Activated CD8-positive, alpha-beta T cell treated with anti-CD3 and anti-CD28 coated beads for 36 hours (primary cell): ENCODE measurements around the gene TNS3. TPM values are rescaled to one million over a fixed set of nuclear protein-coding genes. Genes with fewer than 3 reads are reported as not detected.

Experiments
- ATAC-seq: fragments of 200-7000 bp; cut with Tn5 transposase; one replicate; pipeline ENCODE4 v1.10.0; 2021; ENCODE audit warnings: mild to moderate bottlenecking, moderate library complexity
- CTCF ChIA-PET: fragments of 350-600 bp; sonication (Branson Sonifier 250); formaldehyde crosslinking; loops from one replicate; lab custom pipeline; 2021; ENCODE audit warnings: antibody characterized with exemption; lab: Charles Lee
- POLR2A ChIA-PET: fragments of 350-600 bp; sonication (Branson Sonifier 250); formaldehyde crosslinking; loops from one replicate; lab custom pipeline; 2021; ENCODE audit warnings: antibody characterized with exemption; lab: Charles Lee
- DNase-seq: peaks from one replicate; pipeline ENCODE4 v3.0.0-alpha.2; 2020
- H3K27ac Mint-ChIP-seq: one replicate; pipeline ENCODE4 v1.8.0; 2021; ENCODE audit warnings: mild to moderate bottlenecking, mixed read lengths
- H3K27me3 Mint-ChIP-seq: one replicate; pipeline ENCODE4 v1.8.0; 2021; ENCODE audit warnings: mixed read lengths
- H3K36me3 Mint-ChIP-seq: one replicate; pipeline ENCODE4 v1.8.0; 2021; ENCODE audit warnings: low read depth, mixed read lengths
- H3K4me1 Mint-ChIP-seq: one replicate; pipeline ENCODE4 v1.8.0; 2021; ENCODE audit warnings: low read depth, mixed read lengths
- H3K4me3 Mint-ChIP-seq: one replicate; pipeline ENCODE4 v1.8.0; 2021; ENCODE audit warnings: mild to moderate bottlenecking, moderate library complexity, mixed read lengths
- H3K9me3 Mint-ChIP-seq: one replicate; pipeline ENCODE4 v1.8.0; 2021; ENCODE audit warnings: mixed read lengths
- CTCF ChIP-seq: fragments of 200-600 bp; IDR thresholded peaks from one replicate; pipeline ENCODE4 v1.8.0; 2022; ENCODE audit warnings: antibody characterized with exemption, mild to moderate bottlenecking
- intact Hi-C: fragments of 100-400 bp; cut with micrococcal nuclease; formaldehyde crosslinking; loops from one replicate; pipeline ENCODE4 v1.10.0; 2022
- total RNA-seq, 2 experiments: library from RNA; stranded (reverse); gene quantifications; one replicate each; pipeline ENCODE4 v1.2.3, GENCODE V29; 2021

TNS3 gene
- total RNA-seq, 2 experiments from 2014 or later, result 0.04 to 0.16 TPM

DNA sequence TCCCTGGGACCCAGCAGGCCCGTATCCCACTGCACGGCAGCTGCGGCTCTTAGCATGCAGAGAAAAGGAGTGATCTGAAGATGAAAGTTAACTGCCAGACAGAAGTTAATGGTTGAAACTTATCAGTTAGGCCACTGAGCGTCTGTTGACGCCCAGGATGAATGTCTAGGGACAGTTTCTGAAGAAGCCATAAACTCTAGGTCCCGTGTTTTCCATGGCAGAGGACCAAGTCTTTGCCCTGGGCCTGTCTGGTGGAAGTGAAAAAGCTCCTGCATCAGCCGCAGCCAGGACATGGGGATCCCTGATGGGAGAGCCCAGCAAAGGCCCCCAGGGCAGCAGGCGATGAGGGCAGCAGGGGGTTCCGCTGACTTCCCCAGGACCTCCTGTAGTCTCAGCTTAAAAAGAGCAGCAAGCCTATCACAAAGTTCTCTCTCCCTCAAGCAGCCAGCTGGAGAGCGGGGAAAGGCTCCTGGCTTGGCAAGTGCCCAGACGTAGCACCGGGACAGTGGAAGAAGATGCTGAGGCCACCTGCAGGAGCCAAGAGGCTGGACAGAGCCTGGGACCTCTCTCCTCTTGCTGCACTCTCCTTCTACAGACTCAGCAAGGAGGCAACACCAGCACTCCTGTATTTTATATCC lies 79.6 kb downstream of the TNS3 start:
- no peaks in the 10 kb centered on the region for H3K4me1 Mint-ChIP-seq
- no peaks in the 10 kb centered on the region for H3K27me3 Mint-ChIP-seq
- DNase-seq (no peak), ATAC-seq (no peak)
- H3K27ac Mint-ChIP-seq, result no peak overlapping the region
- no peaks in the 10 kb centered on the region for H3K36me3 Mint-ChIP-seq
- no peak for TF ChIP-seq CTCF
- H3K4me3 Mint-ChIP-seq, result no peak overlapping the region
- intact Hi-C loops, result no loop called here
- CTCF ChIA-PET, result no interaction called here
- no peaks in the 10 kb centered on the region for H3K9me3 Mint-ChIP-seq
- POLR2A ChIA-PET, result no interaction called here

- ATAC-seq (no peak), DNase-seq (no peak)
- H3K36me3 Mint-ChIP-seq, result no peaks in the 10 kb centered on the region
- H3K27me3 Mint-ChIP-seq, result no peaks in the 10 kb centered on the region
- H3K9me3 Mint-ChIP-seq, result no peaks in the 10 kb centered on the region
- CTCF ChIA-PET, result no interaction called here
- POLR2A ChIA-PET, result no interaction called here
- TF ChIP-seq CTCF, result no peak
- no peak overlapping the region for H3K4me3 Mint-ChIP-seq
- intact Hi-C loops, result no loop called here
- no peaks in the 10 kb centered on the region for H3K4me1 Mint-ChIP-seq
- no peak overlapping the region for H3K27ac Mint-ChIP-seq
Observed at GRCh38 chr7:47501406-47501805, 80.5 kb downstream of the TNS3 start.

GRCh38 chr7:47500103-47500563 lies 81.8 kb downstream of the TNS3 start:
- ChIA-PET POLR2A (no interaction called here), CTCF (no interaction called here)
- intact Hi-C loops, result no loop called here
- Mint-ChIP-seq H3K27me3 (no peaks in the 10 kb centered on the region), H3K4me1 (no peaks in the 10 kb centered on the region), H3K9me3 (no peaks in the 10 kb centered on the region), H3K4me3 (no peak overlapping the region), H3K36me3 (no peaks in the 10 kb centered on the region), H3K27ac (no peak overlapping the region)
- DNase-seq, result no peak
- no peak for ATAC-seq
- TF ChIP-seq CTCF, result no peak

GRCh38 chr7:47498229-47499056 lies 83.5 kb downstream of the TNS3 start:
- intact Hi-C loops, result no loop called here
- Mint-ChIP-seq H3K27me3 (peaks cover 3% of the 10 kb centered on the region), H3K36me3 (no peaks in the 10 kb centered on the region), H3K27ac (no peak overlapping the region), H3K4me3 (no peak overlapping the region), H3K4me1 (no peaks in the 10 kb centered on the region), H3K9me3 (no peaks in the 10 kb centered on the region)
- DNase-seq (no peak), ATAC-seq (no peak)
- ChIA-PET POLR2A (no interaction called here), CTCF (no interaction called here)
- TF ChIP-seq CTCF, result no peak

DNA sequence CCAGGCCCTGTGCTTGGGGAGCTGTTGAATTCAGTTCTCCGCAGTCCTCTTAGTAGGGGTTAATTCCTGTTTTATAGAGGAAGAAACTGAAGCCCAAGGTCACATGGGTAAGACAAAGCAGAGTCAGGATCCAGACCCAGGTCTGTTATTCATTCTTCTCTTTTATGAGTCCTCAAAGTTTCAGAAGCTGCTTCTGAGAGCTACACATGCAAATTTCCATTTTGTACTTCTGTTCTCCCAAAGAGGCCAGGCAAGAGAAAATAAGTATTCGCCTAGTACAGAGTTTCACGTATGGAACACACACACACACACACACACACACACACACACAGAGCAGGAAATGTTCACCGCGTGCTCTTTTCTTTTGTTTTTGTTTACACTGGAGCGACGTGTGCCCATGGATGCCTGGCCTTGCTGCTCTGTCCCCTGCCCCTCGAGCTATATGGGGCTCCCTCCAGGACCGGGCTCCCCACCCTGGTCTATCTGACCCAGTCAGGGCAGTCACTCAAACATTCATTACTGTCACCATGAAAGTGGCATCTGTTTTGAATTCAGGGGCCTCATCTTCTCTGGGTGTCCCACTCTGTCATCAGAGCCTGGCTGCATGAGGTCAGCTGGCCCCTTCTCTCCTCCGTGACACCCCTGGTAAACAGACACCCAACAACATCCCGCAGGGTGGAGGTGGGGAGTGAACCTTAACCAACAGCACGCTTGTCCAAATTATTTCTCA lies 84.4 kb downstream of the TNS3 start:
- Mint-ChIP-seq H3K4me1 (no peaks in the 10 kb centered on the region), H3K27me3 (peaks cover 3% of the 10 kb centered on the region), H3K27ac (no peak overlapping the region), H3K4me3 (no peak overlapping the region), H3K36me3 (no peaks in the 10 kb centered on the region), H3K9me3 (no peaks in the 10 kb centered on the region)
- intact Hi-C loops, result no loop called here
- ATAC-seq (no peak), DNase-seq (no peak)
- no peak for TF ChIP-seq CTCF
- POLR2A ChIA-PET, result no interaction called here
- CTCF ChIA-PET, result no interaction called here
